ENCODE data around the gene MAP1B. TPM values are rescaled to one million over a fixed set of nuclear protein-coding genes. Genes with fewer than 3 reads are reported as not detected.

Gene MAP1B
- total RNA-seq, 1 experiment from 2014 or later: 163 TPM

DNA sequence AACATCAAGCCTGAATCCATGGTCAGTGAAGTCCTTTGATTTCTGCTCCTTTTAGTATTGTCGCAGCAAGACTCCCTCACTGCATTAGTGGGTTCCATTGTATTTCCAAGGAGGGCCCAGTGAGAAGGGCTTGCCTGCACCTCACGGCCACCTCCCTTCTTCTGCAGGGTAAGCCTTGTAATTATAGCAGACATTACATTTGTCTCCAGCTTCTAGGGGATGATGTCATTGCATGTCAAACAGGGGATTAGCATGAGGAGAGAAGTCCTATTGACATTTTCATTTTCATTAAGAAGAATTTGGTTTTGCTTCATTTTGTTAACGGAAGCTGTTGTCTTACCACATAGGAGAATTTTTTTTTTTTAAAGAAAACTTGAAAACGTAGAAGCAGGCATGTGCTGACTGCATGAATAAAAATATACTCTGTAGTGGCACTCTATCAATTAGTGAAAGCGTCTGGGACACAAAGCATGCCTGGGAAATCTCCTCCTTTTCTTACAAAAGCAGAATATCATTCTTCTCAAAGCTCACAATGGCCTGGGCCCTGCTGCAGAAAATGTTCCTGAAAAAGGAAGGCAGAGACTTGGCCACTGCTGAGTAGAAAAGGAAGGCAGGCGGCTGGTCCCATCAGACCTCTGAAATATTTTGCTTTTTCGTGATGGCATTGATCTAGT lies 27.1 kb downstream of the MAP1B start:
- Histone ChIP-seq H3K9me2 (ENCODE audit: insufficient read depth) (no peaks in the 10 kb centered on the region), H4K20me1 (ENCODE audit: insufficient read depth) (0 out of 2 replicates have a peak, but pooled peaks cover 4% of the 10 kb centered on the region), H3K4me1 (replicated peaks; ENCODE audit: insufficient read depth) (peaks cover 20% of the 10 kb centered on the region), H3F3A (ENCODE audit: insufficient read depth, low read depth) (peaks cover 8% of the 10 kb centered on the region; the same call in 1 of the 2 replicates), H3K27me3 (ENCODE audit: insufficient read depth, low read depth) (no peaks in the 10 kb centered on the region), H3K9me3 (ENCODE audit: insufficient read depth, low read depth) (no peaks in the 10 kb centered on the region), H3K36me3 (ENCODE audit: low read depth) (peaks cover 34% of the 10 kb centered on the region; the same call in 1 of the 2 replicates), H3K79me2 (ENCODE audit: low read depth) (peaks cover 42% of the 10 kb centered on the region), H3K4me2 (no peak overlapping the region), H3K4me3 (no peak overlapping the region), H2AFZ (no peak overlapping the region), H3K27ac (peak overlapping the region; percentile 67)
- TF ChIP-seq EZH2 (IDR thresholded peaks at IDR 0.05; ENCODE audit: low read depth): no peak
- TF ChIP-seq, protein P1, sequence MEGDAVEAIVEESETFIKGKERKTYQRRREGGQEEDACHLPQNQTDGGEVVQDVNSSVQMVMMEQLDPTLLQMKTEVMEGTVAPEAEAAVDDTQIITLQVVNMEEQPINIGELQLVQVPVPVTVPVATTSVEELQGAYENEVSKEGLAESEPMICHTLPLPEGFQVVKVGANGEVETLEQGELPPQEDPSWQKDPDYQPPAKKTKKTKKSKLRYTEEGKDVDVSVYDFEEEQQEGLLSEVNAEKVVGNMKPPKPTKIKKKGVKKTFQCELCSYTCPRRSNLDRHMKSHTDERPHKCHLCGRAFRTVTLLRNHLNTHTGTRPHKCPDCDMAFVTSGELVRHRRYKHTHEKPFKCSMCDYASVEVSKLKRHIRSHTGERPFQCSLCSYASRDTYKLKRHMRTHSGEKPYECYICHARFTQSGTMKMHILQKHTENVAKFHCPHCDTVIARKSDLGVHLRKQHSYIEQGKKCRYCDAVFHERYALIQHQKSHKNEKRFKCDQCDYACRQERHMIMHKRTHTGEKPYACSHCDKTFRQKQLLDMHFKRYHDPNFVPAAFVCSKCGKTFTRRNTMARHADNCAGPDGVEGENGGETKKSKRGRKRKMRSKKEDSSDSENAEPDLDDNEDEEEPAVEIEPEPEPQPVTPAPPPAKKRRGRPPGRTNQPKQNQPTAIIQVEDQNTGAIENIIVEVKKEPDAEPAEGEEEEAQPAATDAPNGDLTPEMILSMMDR (conservative IDR thresholded peaks at IDR 0.05): no peak
- DNase-seq: no peak
- intact Hi-C loops (cut with micrococcal nuclease; ENCODE audit: unreplicated experiment): loop anchor here (5.0 to 10.0 kb wide), 3 partner anchors 70 to 200 kb away; no protein-coding TSS in a partner anchor
- no TSS peak for BruUV-seq (replicated peaks)
- ChIA-PET CTCF (no interaction called here), POLR2A (ENCODE audit: unreplicated experiment) (no interaction called here)

DNA sequence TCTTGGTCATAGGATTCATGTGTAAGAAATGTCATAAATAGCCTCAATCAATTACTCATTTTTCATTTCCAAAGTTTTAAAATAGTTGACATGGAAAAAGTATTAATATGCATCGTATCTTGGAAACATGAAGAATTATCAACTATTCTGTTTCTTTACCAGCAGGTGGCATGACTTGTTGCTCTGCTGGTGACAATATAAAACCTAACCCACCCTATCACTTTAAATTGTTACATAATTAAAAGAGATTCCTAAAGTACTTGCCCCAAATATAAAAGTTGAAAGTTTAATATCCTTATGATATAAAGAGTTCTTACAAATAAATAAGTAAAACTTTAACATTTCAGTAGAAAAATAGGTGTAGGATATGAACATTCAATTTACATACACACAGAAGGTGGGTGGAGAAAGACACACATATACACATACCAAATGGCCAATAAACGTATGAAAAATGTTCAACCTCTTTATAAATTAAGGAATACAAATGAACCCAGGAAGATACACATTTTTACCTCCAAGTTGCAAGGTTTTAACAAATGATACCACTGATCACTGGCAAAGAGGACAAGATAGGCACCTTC lies 30.6 kb downstream of the MAP1B start:
- CTCF ChIA-PET: no interaction called here
- Histone ChIP-seq H3K9me2 (ENCODE audit: insufficient read depth) (no peaks in the 10 kb centered on the region), H3K9me3 (ENCODE audit: insufficient read depth, low read depth) (no peaks in the 10 kb centered on the region), H3K27me3 (ENCODE audit: insufficient read depth, low read depth) (no peaks in the 10 kb centered on the region), H3K4me1 (replicated peaks; ENCODE audit: insufficient read depth) (peaks cover 38% of the 10 kb centered on the region), H3K4me3 (no peak overlapping the region), H2AFZ (no peak overlapping the region), H3F3A (ENCODE audit: insufficient read depth, low read depth) (peaks cover 12% of the 10 kb centered on the region; the same call in 1 of the 2 replicates), H3K79me2 (ENCODE audit: low read depth) (peaks cover 49% of the 10 kb centered on the region), H3K36me3 (ENCODE audit: low read depth) (peaks cover 23% of the 10 kb centered on the region; the same call in 1 of the 2 replicates), H4K20me1 (ENCODE audit: insufficient read depth) (0 out of 2 replicates have a peak, but pooled peaks cover 4% of the 10 kb centered on the region), H3K4me2 (no peak overlapping the region), H3K27ac (no peak overlapping the region)
- no peak for TF ChIP-seq EZH2 (IDR thresholded peaks at IDR 0.05; ENCODE audit: low read depth)
- TF ChIP-seq, protein P1 (conservative IDR thresholded peaks at IDR 0.05): peak; percentile 67
- DNase-seq: no peak
- POLR2A ChIA-PET (ENCODE audit: unreplicated experiment): no interaction called here
- intact Hi-C loops (cut with micrococcal nuclease; ENCODE audit: unreplicated experiment): loop anchor here (2.0 to 10.0 kb wide), 3 partner anchors 73 to 203 kb away; no protein-coding TSS in a partner anchor
- BruUV-seq (replicated peaks): no TSS peak

DNA sequence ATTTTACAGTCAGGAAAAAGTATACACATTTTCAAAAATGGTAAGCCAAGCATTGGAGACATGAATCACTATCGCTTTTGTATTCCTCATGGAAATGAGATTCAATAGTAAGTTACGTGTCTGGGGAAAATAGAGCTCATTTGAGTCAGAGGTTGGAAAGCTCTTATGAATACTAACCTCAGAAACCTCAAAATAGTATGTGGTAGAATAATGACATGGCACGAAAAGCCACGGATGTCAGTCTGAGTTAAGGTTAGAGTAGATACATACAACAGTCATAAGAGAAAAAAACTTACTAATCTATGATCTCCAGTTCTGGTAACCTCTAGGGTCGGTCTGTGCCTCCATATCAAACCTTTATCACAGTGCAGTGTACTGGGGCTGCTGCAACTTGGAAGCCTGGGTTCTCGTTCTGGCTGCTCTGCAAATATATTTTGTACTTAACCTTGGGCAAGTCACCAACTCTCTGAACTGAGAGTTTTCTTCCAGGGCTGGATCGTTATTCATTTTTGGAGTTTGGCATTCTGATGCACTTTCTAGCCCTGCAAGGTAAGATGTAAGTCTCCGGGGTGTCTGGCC lies 31.8 kb downstream of the MAP1B start:
- no peak overlapping the region for H3K27ac ChIP-seq
- peaks cover 10% of the 10 kb centered on the region; the same call in 1 of the 2 replicates for H3F3A ChIP-seq (ENCODE audit: insufficient read depth, low read depth)
- no peaks in the 10 kb centered on the region for H3K27me3 ChIP-seq (ENCODE audit: insufficient read depth, low read depth)
- TF ChIP-seq EZH2 (IDR thresholded peaks at IDR 0.05; ENCODE audit: low read depth): no peak
- TF ChIP-seq, protein P1 (conservative IDR thresholded peaks at IDR 0.05): no peak
- H4K20me1 ChIP-seq (ENCODE audit: insufficient read depth): 0 out of 2 replicates have a peak, but pooled peaks cover 4% of the 10 kb centered on the region
- ChIA-PET POLR2A (ENCODE audit: unreplicated experiment) (interaction anchor here (0.7 kb wide), 1 partner anchor 294 kb away, joined by 3 read pairs; no protein-coding TSS in a partner anchor), CTCF (interaction anchor here (0.6 kb wide), 1 partner anchor 39 kb away, joined by 4 read pairs; no protein-coding TSS in a partner anchor)
- peaks cover 27% of the 10 kb centered on the region for H3K4me1 ChIP-seq (replicated peaks; ENCODE audit: insufficient read depth)
- H2AFZ ChIP-seq: no peak overlapping the region
- no TSS peak for BruUV-seq (replicated peaks)
- no peak overlapping the region for H3K4me2 ChIP-seq
- intact Hi-C loops (cut with micrococcal nuclease; ENCODE audit: unreplicated experiment): loop anchor here (10.0 kb wide), 2 partner anchors 74 to 204 kb away; no protein-coding TSS in a partner anchor
- peaks cover 57% of the 10 kb centered on the region for H3K79me2 ChIP-seq (ENCODE audit: low read depth)
- no peaks in the 10 kb centered on the region for H3K9me3 ChIP-seq (ENCODE audit: insufficient read depth, low read depth)
- H3K9me2 ChIP-seq (ENCODE audit: insufficient read depth): no peaks in the 10 kb centered on the region
- peaks cover 28% of the 10 kb centered on the region; the same call in 1 of the 2 replicates for H3K36me3 ChIP-seq (ENCODE audit: low read depth)
- H3K4me3 ChIP-seq: no peak overlapping the region
- DNase-seq: no peak
